TTC549 (cell line): ENCODE measurements around the gene MISP.

Experiments
- FAIRE-seq: peaks from 2 replicates; lab custom pipeline; 2012; peaks lifted over from hg19 to GRCh38; lab: Jason Lieb, UNC

MISP gene

GRCh38 chr19:798415-799075 lies 47.6 kb downstream of the MISP start:
- no peak for FAIRE-seq

GRCh38 chr19:799076-799881 lies 48.4 kb downstream of the MISP start:
- FAIRE-seq: no peak

GRCh38 chr19:800360-801029 lies 49.6 kb downstream of the MISP start:
- FAIRE-seq: no peak

- no peak for FAIRE-seq
Observed at GRCh38 chr19:801030-801860, 50.3 kb downstream of the MISP start.

GRCh38 chr19:801861-802497 lies 51.1 kb downstream of the MISP start:
- no peak for FAIRE-seq

GRCh38 chr19:802498-803098 lies 51.7 kb downstream of the MISP start:
- no peak for FAIRE-seq

- FAIRE-seq: no peak
Observed at GRCh38 chr19:803099-803561, 52.2 kb downstream of the MISP start.

- FAIRE-seq: no peak
Observed at GRCh38 chr19:803686-804418, 52.9 kb downstream of the MISP start.

GRCh38 chr19:804419-805165 lies 53.7 kb downstream of the MISP start:
- FAIRE-seq: no peak

GRCh38 chr19:805166-805551 lies 54.2 kb downstream of the MISP start:
- no peak for FAIRE-seq

GRCh38 chr19:805600-806550 lies 55.0 kb downstream of the MISP start:
- FAIRE-seq: no peak

- no peak for FAIRE-seq
Observed at GRCh38 chr19:806815-807421, 56.0 kb downstream of the MISP start.

- FAIRE-seq: no peak
Observed at GRCh38 chr19:807627-808422, 56.9 kb downstream of the MISP start.

GRCh38 chr19:808423-808775 lies 57.5 kb downstream of the MISP start:
- FAIRE-seq: no peak

- no peak for FAIRE-seq
Observed at GRCh38 chr19:810077-810855, 59.4 kb downstream of the MISP start.

GRCh38 chr19:810883-811489 lies 60.1 kb downstream of the MISP start:
- FAIRE-seq: no peak
